NCI-H2227 treated with DMSO at 0.1 percent for 48 hours (cell line): ENCODE results near the gene FSD1L.
"Not testable (repeated sequence)": the region's sequence is repeated elsewhere in the genome, so short reads cannot be mapped to it uniquely, and the experiment has no call there.

Experiments
- DNase-seq: peaks from one replicate; lab custom pipeline; 2025; lab: John Stamatoyannopoulos, UW

Gene FSD1L

DNA sequence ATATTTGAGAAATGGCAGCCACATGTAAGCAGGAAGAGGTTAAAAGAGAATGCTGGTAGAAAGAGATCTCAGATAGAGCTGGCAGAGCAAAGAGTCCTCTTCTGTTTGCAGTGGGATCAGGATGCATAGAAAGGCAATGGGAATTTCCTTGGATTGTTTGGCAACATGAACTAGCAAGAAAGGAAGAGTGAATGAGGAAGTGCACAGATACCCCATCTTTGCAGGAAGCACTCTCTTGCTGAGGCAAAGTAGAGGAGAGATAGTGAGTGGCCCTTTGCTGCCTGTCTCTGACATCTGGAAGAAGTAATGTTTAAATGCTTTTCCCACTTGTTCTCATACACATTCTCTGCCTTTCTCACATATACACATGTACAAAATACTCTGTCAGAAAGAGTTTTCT lies 124.6 kb downstream of the FSD1L start:
- no peak for DNase-seq

DNA sequence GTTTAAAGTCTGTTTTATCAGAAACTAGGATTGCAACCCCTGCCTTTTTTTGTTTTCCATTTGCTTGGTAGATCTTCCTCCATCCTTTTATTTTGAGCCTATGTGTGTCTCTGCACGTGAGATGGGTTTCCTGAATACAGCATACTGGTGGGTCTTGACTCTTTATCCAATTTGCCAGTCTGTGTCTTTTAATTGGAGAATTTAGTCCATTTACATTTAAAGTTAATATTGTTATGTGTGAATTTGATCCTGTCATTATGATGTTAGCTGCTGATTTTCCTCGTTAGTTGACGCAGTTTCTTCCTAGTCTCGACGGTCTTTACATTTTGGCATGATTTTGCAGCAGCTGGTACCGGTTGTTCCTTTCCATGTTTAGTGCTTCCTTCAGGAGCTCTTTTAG lies 132.1 kb downstream of the FSD1L start:
- not testable (repeated sequence) for DNase-seq

DNA sequence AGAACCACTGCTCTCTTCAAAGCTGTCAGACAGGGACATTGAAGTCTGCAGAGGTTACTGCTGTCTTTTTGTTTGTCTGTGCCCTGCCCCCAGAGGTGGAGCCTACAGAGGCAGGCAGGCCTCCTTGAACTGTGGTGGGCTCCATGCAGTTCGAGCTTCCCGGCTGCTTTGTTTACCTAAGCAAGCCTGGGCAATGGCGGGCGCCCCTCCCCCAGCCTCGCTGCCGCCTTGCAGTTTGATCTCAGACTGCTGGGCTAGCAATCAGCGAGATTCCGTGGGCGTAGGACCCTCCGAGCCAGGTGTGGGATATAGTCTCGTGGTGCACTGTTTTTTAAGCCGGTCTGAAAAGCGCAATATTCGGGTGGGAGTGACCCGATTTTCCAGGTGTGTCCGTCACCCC lies 133.7 kb downstream of the FSD1L start:
- DNase-seq = not testable (repeated sequence)

DNA sequence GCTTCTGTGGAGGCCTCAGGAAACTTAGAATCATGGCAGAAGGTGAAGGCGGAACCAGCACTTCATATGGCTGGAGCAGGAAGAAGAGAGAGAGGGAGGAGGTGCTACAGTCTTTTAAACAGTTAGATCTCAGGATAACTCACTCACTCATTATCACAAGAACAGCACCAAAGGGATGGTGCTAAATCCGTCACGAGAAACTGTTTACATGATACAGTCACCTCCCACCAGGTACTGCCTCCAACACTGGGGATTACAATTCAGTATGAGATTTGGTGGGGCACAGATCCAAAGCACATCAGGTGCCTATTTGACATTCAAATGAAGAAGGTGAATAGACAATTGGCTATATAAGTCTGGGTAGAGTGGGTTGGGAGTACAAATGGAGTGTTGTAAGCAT lies 145.3 kb downstream of the FSD1L start:
- no peak for DNase-seq
